DND-41 (cell line): Measurements from ENCODE around the gene TAS2R38.
"Not testable (repeated sequence)": the region's sequence is repeated elsewhere in the genome, so short reads cannot be mapped to it uniquely, and the experiment has no call there.

Experiments used
- ATAC-seq: fragments of 200-7000 bp; cut with Tn5 transposase; 3 replicates; pipeline ENCODE4 v1.9.1; 2021; ENCODE audit warnings: low read depth; ENCODE audit not compliant: insufficient read depth
- DNase-seq: peaks from one replicate; pipeline ENCODE4 v3.0.0-alpha.2; 2020
- H2AFZ ChIP-seq: 2 replicates; pipeline ENCODE4 v1.6.0; 2012; ENCODE audit warnings: low read depth, low read length
- H3K27ac ChIP-seq: 2 replicates; pipeline ENCODE4 v1.5.1; 2012; ENCODE audit warnings: low read length, inconsistent platforms
- H3K27me3 ChIP-seq: fragments of 200-600 bp; sonication (generic); 2 replicates; pipeline ENCODE4 v1.6.0; 2012; ENCODE audit warnings: low read length, mild to moderate bottlenecking, inconsistent platforms; ENCODE audit not compliant: insufficient read depth, poor library complexity
- H3K36me3 ChIP-seq: 2 replicates; pipeline ENCODE4 v1.5.1; 2012; ENCODE audit warnings: low read length, inconsistent platforms; ENCODE audit not compliant: insufficient read depth
- H3K4me1 ChIP-seq: 2 replicates; pipeline ENCODE4 v1.5.1; 2012; ENCODE audit warnings: mild to moderate bottlenecking, low read length; ENCODE audit not compliant: insufficient read depth
- H3K4me2 ChIP-seq: 2 replicates; pipeline ENCODE4 v1.6.0; 2012; ENCODE audit warnings: mild to moderate bottlenecking, moderate library complexity, low read length, inconsistent platforms; ENCODE audit not compliant: insufficient read depth
- H3K4me3 ChIP-seq, 2 experiments: fragments of 200-600 bp in 1 of 2; shearing (Covaris generic) in 1 of 2; 2 replicates each; pipeline ENCODE4 v1.5.1; 2012 to 2016; ENCODE audit warnings: inconsistent platforms in 2 of 2, low read length in 2 of 2, mild to moderate bottlenecking in 2 of 2, low read depth in 1 of 2, moderate library complexity in 1 of 2
- H3K79me2 ChIP-seq: 2 replicates; pipeline ENCODE4 v1.6.0; 2012; ENCODE audit warnings: low read length, inconsistent platforms; ENCODE audit not compliant: insufficient read depth
- H3K9ac ChIP-seq: 2 replicates; pipeline ENCODE4 v1.6.0; 2012; ENCODE audit warnings: low read depth, mild to moderate bottlenecking, inconsistent platforms, low read length, moderate library complexity
- H3K9me3 ChIP-seq: 2 replicates; pipeline ENCODE4 v1.5.1; 2012; ENCODE audit warnings: low read length, moderate library complexity, mild to moderate bottlenecking, inconsistent platforms; ENCODE audit not compliant: insufficient read depth, severe bottlenecking
- H4K20me1 ChIP-seq: 2 replicates; pipeline ENCODE4 v1.6.0; 2012; ENCODE audit warnings: low read length; ENCODE audit not compliant: insufficient read depth
- CTCF ChIP-seq: IDR thresholded peaks from 2 replicates; pipeline ENCODE4 v1.5.1; 2012; ENCODE audit warnings: borderline replicate concordance, low read length, moderate library complexity, mild to moderate bottlenecking; ENCODE audit not compliant: poor library complexity, severe bottlenecking; ENCODE audit errors: extremely low read depth
- EZH2 ChIP-seq: IDR thresholded peaks from 3 replicates; pipeline ENCODE4 v1.6.1; 2012; ENCODE audit warnings: borderline replicate concordance, low read depth, mild to moderate bottlenecking, moderate library complexity, low read length, inconsistent platforms; ENCODE audit not compliant: severe bottlenecking

Gene TAS2R38

GRCh38 chr7:141990011-141990725 lies 16.6 kb upstream of the TAS2R38 start:
- Histone ChIP-seq H3K4me1 (no peaks in the 10 kb centered on the region), H3K27me3 (no peaks in the 10 kb centered on the region), H3K4me2 (no peak overlapping the region), H2AFZ (no peak overlapping the region), H3K9me3 (no peaks in the 10 kb centered on the region), H3K79me2 (no peaks in the 10 kb centered on the region), H4K20me1 (no peaks in the 10 kb centered on the region), H3K4me3 (no peak overlapping the region), H3K36me3 (no peaks in the 10 kb centered on the region), H3K27ac (no peak overlapping the region), H3K9ac (no peak overlapping the region)
- DNase-seq = no peak
- no peak for ATAC-seq
- no peak for TF ChIP-seq EZH2

GRCh38 chr7:141987803-141988202 lies 14.2 kb upstream of the TAS2R38 start:
- H4K20me1 ChIP-seq, H3K4me2 ChIP-seq, H3K27me3 ChIP-seq, H3K9ac ChIP-seq, DNase-seq, H3K36me3 ChIP-seq, H3K79me2 ChIP-seq, H3K4me1 ChIP-seq, ATAC-seq, H3K9me3 ChIP-seq, H3K4me3 ChIP-seq, H2AFZ ChIP-seq, H3K27ac ChIP-seq: not testable (repeated sequence)

GRCh38 chr7:141986923-141987322 lies 13.3 kb upstream of the TAS2R38 start:
- ATAC-seq = no peak

GRCh38 chr7:141985926-141986325 lies 12.4 kb upstream of the TAS2R38 start:
- ATAC-seq, H2AFZ ChIP-seq: not testable (repeated sequence)

More at GRCh38 chr7:141986923-141987322, 13.3 kb upstream of the TAS2R38 start:
- no peak for TF ChIP-seq EZH2
- no peaks in the 10 kb centered on the region for H3K79me2 ChIP-seq
- H3K4me3 ChIP-seq = no peak overlapping the region
- H3K4me2 ChIP-seq = no peak overlapping the region
- H4K20me1 ChIP-seq = no peaks in the 10 kb centered on the region
- DNase-seq = no peak
- no peak overlapping the region for H3K9ac ChIP-seq
- H3K27ac ChIP-seq = no peak overlapping the region
- no peaks in the 10 kb centered on the region for H3K36me3 ChIP-seq
- H3K4me1 ChIP-seq = no peaks in the 10 kb centered on the region
- H2AFZ ChIP-seq = no peak overlapping the region
- H3K27me3 ChIP-seq = no peaks in the 10 kb centered on the region
- no peaks in the 10 kb centered on the region for H3K9me3 ChIP-seq

GRCh38 chr7:141979568-141979967 lies 6.0 kb upstream of the TAS2R38 start:
- ATAC-seq (no peak), DNase-seq (no peak)
- Histone ChIP-seq H2AFZ (no peak overlapping the region), H3K9me3 (no peaks in the 10 kb centered on the region), H3K36me3 (no peaks in the 10 kb centered on the region), H3K9ac (no peak overlapping the region), H4K20me1 (no peaks in the 10 kb centered on the region), H3K4me2 (no peak overlapping the region), H3K79me2 (no peaks in the 10 kb centered on the region), H3K27me3 (no peaks in the 10 kb centered on the region), H3K27ac (no peak overlapping the region), H3K4me3 (no peak overlapping the region), H3K4me1 (peaks cover 11% of the 10 kb centered on the region)
- no peak for TF ChIP-seq CTCF
- no peak for TF ChIP-seq EZH2

More at GRCh38 chr7:141985926-141986325, 12.4 kb upstream of the TAS2R38 start:
- not testable (repeated sequence) for H3K27me3 ChIP-seq, H3K4me1 ChIP-seq, H3K36me3 ChIP-seq, H3K79me2 ChIP-seq, H3K9me3 ChIP-seq, H3K4me3 ChIP-seq, H3K4me2 ChIP-seq, H3K9ac ChIP-seq, H3K27ac ChIP-seq, H4K20me1 ChIP-seq, DNase-seq
